Breast epithelium (tissue), 3 donors: ENCODE measurements around the gene RENBP.

ENCODE experiments used
- POLR2A ChIP-seq: fragments of 450-650 bp; IDR thresholded peaks from one replicate; pipeline ENCODE4 v1.6.1; 2016; ENCODE audit warnings: antibody characterized with exemption, mild to moderate bottlenecking, moderate library complexity
- POLR2AphosphoS5 ChIP-seq, 3 donors: sonication (generic); formaldehyde crosslinking; IDR thresholded peaks; one replicate each; pipeline ENCODE4 v1.6.1; 2017; ENCODE audit warnings: antibody characterized with exemption in 3 of 3
- TF ChIP-seq, protein P1 (sequence below), 3 donors: fragments of 450-650 bp; IDR thresholded peaks; one replicate each; pipeline ENCODE4 v1.5.1; 2016 to 2017; ENCODE audit warnings: antibody characterized with exemption in 3 of 3, mild to moderate bottlenecking in 3 of 3, moderate library complexity in 3 of 3

DNA sequence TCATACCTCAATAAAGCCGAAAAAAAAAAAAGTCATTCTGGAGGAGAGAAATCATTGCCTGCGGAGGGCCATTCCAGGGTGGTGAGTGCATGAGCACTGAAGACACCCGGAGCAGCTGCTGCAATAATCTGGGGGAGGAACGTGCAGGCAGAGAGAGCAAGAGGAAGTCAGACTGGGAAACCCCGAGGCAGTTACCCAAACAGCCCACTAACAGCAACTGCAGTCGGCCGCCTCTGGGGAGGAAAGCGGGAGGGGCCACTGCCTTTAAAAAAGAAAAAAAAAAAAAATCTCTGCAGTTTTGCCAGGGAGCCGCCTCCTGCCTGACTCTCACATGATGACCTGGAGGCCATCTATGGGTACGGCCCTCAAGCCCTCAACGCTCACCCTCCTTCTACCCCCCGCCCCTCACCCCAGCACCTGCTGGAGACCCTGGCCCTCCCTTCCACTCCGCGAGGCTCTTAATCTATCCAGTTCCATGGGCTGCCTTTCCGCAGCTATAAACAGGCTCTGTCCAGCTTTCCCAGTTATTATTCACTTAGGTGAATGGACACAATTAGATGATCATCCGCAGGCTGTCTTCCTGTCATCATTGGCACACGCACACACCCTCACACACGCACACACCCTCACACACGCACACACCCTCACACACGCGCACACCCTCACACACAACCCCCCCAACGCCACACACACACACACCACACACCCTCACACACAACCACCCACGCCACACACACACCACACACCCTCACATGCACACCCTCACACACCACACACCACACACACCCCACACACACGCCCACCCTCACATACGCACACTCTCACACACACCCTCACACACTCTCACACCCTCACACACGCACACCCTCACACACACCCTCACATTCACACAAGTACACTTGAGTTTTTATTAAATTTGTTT, 43.4 kb downstream of the RENBP start:
- TF ChIP-seq, protein P1, sequence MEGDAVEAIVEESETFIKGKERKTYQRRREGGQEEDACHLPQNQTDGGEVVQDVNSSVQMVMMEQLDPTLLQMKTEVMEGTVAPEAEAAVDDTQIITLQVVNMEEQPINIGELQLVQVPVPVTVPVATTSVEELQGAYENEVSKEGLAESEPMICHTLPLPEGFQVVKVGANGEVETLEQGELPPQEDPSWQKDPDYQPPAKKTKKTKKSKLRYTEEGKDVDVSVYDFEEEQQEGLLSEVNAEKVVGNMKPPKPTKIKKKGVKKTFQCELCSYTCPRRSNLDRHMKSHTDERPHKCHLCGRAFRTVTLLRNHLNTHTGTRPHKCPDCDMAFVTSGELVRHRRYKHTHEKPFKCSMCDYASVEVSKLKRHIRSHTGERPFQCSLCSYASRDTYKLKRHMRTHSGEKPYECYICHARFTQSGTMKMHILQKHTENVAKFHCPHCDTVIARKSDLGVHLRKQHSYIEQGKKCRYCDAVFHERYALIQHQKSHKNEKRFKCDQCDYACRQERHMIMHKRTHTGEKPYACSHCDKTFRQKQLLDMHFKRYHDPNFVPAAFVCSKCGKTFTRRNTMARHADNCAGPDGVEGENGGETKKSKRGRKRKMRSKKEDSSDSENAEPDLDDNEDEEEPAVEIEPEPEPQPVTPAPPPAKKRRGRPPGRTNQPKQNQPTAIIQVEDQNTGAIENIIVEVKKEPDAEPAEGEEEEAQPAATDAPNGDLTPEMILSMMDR (IDR thresholded peaks at IDR 0.05) = no peak
- TF ChIP-seq POLR2A = no peak
- no peak for TF ChIP-seq POLR2AphosphoS5 (IDR thresholded peaks at IDR 0.05)
